RWPE2 (cell line): ENCODE results near the gene ZNF511.

Experiments used
- ATAC-seq: fragments of 200-7000 bp; cut with Tn5 transposase; 3 replicates; pipeline ENCODE4 v1.9.1; 2021; ENCODE audit warnings: low read depth
- DNase-seq: peaks from one replicate; pipeline ENCODE4 v3.0.0-alpha.2; 2020; ENCODE audit warnings: low spot score
- H3K27ac ChIP-seq: fragments of 450-650 bp; 2 replicates; pipeline ENCODE4 v1.5.1; 2017; ENCODE audit warnings: mild to moderate bottlenecking; ENCODE audit not compliant: poor library complexity, severe bottlenecking
- H3K27me3 ChIP-seq: fragments of 250-450 bp; sonication (Bioruptor Pico); 2 replicates; pipeline ENCODE4 v1.5.1; 2021; ENCODE audit warnings: mild to moderate bottlenecking, moderate library complexity; ENCODE audit not compliant: insufficient read depth, poor library complexity, severe bottlenecking
- H3K36me3 ChIP-seq: fragments of 250-450 bp; sonication (Bioruptor Pico); 2 replicates; pipeline ENCODE4 v1.5.1; 2020; ENCODE audit warnings: low read depth, mild to moderate bottlenecking, moderate library complexity
- H3K4me1 ChIP-seq: fragments of 250-450 bp; sonication (Bioruptor Pico); 2 replicates; pipeline ENCODE4 v1.5.1; 2021; ENCODE audit warnings: mild to moderate bottlenecking, moderate library complexity; ENCODE audit not compliant: insufficient read depth, poor library complexity, severe bottlenecking
- H3K4me3 ChIP-seq: fragments of 250-450 bp; sonication (Bioruptor Pico); 2 replicates; pipeline ENCODE4 v1.5.1; 2021; ENCODE audit warnings: mild to moderate bottlenecking, moderate library complexity; ENCODE audit not compliant: severe bottlenecking
- H3K9me3 ChIP-seq: fragments of 250-450 bp; sonication (Bioruptor Pico); 2 replicates; pipeline ENCODE4 v1.5.1; 2021; ENCODE audit warnings: mild to moderate bottlenecking, moderate library complexity; ENCODE audit not compliant: severe bottlenecking
- CTCF ChIP-seq: fragments of 450-650 bp; IDR thresholded peaks from one replicate; pipeline ENCODE4 v1.5.1; 2017; ENCODE audit warnings: mild to moderate bottlenecking, moderate library complexity; ENCODE audit not compliant: poor library complexity, severe bottlenecking

ZNF511 gene

GRCh38 chr10:133270773-133271297, 37.9 kb upstream of the ZNF511 start:
- no peak for TF ChIP-seq CTCF
- H3K9me3 ChIP-seq: no peaks in the 10 kb centered on the region
- H3K4me1 ChIP-seq: peaks cover 13% of the 10 kb centered on the region
- no peak overlapping the region for H3K27ac ChIP-seq
- no peaks in the 10 kb centered on the region for H3K27me3 ChIP-seq
- peaks cover 20% of the 10 kb centered on the region for H3K36me3 ChIP-seq
- ATAC-seq (no peak), DNase-seq (no peak)
- no peak overlapping the region for H3K4me3 ChIP-seq

GRCh38 chr10:133271521-133272300, 37.0 kb upstream of the ZNF511 start:
- Histone ChIP-seq H3K4me1 (peaks cover 13% of the 10 kb centered on the region), H3K36me3 (peaks cover 20% of the 10 kb centered on the region), H3K9me3 (no peaks in the 10 kb centered on the region), H3K27me3 (no peaks in the 10 kb centered on the region), H3K27ac (no peak overlapping the region), H3K4me3 (no peak overlapping the region)
- TF ChIP-seq CTCF: no peak
- DNase-seq: no peak
- ATAC-seq: no peak

GRCh38 chr10:133272301-133272963, 36.3 kb upstream of the ZNF511 start:
- Histone ChIP-seq H3K27me3 (no peaks in the 10 kb centered on the region), H3K9me3 (no peaks in the 10 kb centered on the region), H3K4me1 (peaks cover 19% of the 10 kb centered on the region), H3K27ac (no peak overlapping the region), H3K4me3 (no peak overlapping the region), H3K36me3 (peaks cover 20% of the 10 kb centered on the region)
- DNase-seq (no peak), ATAC-seq (no peak)
- TF ChIP-seq CTCF: no peak

- no peak overlapping the region for H3K4me3 ChIP-seq
- TF ChIP-seq CTCF: no peak
- H3K36me3 ChIP-seq: peaks cover 20% of the 10 kb centered on the region
- no peaks in the 10 kb centered on the region for H3K27me3 ChIP-seq
- H3K4me1 ChIP-seq: peaks cover 25% of the 10 kb centered on the region
- H3K9me3 ChIP-seq: no peaks in the 10 kb centered on the region
- DNase-seq (no peak), ATAC-seq (no peak)
- H3K27ac ChIP-seq: no peak overlapping the region
These were observed 35.7 kb upstream of the ZNF511 start for GRCh38 chr10:133272964-133273420.
